ENCODE measurements around the gene PPP2R2D.

PPP2R2D gene

DNA sequence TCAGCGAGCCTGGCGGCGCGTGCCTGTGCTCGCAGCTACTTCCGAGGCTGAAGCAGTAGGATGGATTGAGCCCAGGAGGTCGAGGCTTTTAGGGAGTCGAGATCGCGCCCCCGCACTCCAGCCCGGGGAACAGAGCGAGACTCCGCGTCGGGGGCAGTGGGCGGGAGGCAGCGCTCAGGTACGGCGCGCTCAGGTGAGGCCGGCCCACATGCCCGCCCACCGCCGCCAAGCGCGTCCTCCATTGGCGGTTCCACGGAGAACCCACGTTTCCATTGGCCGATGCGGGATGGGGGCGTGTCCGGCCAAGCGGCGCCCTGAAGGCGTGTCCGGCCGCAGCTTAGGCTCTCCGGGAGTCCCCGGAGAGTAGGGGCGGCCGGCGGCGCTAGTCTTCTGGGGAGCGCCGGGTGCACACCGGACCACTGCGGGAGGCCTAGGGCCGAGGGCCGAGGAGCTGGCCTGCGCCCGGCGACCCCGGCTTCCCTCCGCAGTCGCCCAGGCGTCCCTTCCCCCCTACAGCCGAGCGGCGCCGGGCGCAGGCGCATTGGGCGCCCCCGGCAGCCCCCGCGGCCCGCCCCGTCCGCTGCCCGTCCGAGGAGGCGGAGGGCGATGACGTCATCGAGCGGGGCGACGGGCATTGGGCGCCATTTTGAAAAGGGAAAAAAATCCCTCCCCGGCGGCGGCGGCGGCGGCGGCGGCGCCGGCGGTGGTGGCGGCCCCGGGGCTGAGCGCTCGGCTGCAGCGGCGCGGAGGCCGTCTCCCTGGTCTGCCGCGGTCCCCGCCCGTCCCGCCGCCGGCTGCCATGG is at the start of gene PPP2R2D:
TSS of gene PPP2R2D (plus strand) at position 659 of the 803 bp plus-strand sequence. CDS start at position 800, 141 bp downstream.
- peak; percentile 77 for DNase-seq

DNA sequence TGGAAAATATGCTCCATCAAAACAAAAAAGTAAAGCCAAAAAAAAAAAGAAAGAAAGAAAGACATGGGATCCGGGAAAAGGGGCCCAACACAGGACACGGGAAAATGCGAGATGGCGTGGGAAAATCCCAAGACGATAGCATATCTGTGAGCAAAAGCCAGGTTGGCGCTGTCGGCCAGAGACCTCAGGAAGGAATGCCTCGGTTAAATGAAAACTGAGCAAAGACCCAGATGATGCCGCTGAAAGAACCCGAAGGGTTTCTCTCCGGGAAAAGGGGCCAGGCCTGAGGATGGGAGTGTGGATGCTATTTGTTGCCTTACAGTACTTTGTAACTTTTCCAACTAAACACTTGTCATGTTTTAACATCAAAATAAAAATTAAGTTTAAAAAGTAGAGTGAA is 49.5 kb upstream of the PPP2R2D start:
- DNase-seq: no peak

DNA sequence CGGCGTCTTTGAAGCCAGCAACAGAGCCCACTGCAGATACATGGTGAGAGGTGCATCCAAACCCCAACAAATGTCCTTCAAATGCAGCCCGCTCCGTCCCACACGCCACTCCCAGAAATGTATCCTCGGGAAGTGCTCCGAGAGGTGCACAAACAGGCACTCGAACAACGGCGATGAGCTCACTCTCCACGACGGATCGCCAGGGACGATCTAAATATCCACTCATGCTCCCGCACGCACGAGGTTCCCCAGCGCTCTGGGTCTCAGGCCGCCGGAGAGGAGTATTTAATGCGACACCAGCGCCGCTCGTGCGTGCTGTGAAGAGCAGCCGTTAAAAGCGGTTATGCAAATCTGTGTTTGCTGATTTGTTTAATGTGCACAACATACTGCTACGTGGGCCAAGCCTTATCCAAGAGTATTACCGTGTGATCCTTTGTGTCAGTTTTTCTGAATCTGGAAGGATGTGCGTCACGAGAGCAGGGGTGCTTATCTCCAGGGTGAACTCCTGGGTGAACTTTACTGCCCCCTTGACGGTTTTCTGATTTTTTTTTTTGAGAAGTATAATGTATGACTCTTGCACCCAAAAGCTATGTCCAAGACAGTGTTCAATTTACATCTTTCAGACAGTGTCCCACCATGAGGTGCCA is 48.5 kb upstream of the PPP2R2D start:
- no peak for DNase-seq

DNA sequence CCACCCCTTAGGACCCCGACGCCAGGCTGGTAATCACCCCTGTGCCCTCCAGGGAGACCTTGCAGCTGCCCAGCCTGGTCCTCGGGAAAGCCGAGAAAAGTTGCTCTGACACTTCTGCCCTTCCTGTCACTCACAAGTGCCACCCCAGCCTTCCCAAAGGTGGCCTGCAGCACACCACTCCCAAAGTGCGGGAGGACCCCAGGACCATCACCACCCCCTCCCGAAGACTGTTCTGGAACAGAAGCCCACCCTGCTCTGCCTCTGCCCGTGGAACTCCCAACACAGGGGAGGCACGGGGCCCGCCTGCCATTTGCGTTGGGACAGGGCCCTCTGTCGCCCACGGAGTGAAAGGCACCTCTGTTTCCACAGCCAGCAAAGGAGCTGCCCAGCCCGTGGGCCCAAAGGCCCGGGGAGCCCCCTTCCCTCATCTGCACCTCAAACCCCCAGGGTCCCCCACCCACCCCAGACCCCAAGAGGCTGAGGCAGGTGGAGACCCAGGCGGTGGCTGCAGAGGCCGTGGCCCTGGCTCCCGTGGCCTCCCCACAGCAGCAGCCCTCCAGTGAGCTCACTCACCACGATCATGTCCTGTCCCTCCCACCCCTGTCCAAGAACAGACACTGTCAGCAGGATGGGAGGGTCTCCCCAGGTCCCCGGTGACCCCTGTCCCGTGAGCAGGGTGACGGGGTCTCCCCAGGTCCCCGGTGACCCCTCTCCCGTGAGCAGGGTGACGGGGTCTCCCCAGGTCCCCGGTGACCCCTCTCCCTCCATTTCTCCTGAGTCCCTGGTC is 47.8 kb upstream of the PPP2R2D start:
- no peak for DNase-seq

DNA sequence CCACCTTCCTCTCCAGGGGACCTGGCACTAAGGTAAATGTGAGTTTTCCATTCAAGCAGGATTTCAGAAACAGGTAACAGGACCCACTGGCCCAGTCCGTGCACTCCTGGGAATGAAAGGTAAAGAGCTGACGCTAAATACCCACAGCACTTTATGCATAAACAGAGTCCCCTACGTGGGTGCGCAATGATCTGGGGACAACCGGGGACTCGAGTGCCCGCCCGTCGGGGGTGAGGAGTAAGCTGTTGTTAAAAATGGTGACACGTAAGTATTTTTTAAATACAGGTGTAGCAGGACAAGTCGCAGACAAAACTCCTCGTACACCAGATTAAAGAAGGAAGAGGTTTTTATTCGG is 47.2 kb upstream of the PPP2R2D start:
- no peak for DNase-seq

DNA sequence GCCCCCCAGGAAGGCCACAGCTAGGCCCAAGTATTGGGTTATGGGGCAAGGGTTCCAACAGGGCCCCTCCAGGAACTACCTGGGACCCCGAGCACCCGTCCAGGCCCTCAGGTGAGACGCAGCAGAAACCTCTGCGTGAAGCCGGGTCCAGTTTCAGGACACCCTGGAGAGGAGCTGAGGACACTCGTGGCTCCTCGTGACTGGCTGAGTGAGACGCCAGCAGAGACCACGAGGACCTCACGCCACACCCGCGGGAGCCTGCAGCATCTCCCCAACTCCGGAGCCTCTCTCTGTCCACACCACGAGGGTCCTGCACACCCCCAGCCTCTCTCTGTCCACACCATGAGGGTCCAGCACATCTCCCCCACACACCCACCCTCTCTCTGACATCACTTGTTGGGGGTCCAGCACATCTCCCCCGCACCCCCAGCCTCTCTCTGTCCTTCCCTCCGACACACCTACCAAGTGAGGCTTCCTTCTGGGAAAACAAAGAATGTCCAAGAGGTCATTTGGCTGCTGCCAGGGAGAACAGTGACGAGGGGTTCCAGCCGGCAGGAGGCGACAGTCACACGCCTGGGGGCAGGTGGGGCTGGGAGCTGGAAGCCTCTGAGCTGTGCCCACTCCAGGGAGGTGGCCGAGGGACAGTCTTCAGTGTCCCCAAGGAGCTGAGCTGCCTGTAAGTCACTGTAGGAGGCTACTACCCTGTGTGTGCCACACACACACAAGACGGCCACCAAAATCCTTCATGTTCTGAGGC is 46.1 kb upstream of the PPP2R2D start:
- no peak for DNase-seq

DNA sequence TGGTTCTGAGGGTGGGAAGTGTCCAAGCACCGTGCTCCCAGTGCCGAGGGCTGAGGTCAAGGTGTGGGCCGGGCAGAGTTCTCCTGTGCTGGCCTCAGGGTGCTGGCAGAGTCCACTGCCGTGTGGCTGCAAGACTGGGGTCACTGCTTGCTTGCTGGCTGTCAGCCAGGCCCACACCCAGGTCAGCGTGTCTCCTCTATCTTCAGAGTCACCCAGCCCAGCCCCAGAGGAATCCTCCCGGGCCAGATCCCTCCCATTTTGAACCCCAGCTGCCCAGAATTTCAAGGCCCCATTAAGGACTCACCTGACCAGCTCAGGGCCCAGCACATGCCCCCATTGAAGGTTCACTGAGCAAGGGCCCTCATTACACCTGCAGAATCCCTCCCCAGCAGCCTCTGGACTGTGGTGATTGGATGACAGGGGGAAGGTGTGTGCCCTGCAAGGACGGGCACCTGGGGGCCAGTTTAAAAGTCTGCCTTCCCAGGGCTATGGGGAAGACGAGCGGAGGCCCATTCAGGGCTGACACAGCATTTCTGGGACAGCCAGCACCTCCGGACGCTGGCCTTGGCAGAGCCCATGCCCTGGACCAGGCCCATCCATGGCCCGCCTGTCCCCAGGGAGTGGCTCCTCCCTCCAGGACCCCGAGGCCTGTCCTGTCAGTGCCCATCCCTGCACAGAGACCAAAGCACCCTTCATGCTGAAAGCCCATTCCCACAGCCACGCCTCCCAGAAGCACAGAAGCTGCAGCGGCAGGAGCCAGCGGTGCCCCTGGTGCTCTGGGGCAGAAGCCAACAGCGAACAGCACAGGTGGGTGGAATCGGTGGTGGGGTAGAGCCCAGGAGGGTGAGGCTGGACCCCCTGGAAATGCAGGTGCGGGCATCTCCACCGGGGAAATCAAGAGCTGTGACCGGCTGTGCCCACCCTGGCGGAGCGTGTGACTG is 45.1 kb upstream of the PPP2R2D start:
- no peak for DNase-seq

DNA sequence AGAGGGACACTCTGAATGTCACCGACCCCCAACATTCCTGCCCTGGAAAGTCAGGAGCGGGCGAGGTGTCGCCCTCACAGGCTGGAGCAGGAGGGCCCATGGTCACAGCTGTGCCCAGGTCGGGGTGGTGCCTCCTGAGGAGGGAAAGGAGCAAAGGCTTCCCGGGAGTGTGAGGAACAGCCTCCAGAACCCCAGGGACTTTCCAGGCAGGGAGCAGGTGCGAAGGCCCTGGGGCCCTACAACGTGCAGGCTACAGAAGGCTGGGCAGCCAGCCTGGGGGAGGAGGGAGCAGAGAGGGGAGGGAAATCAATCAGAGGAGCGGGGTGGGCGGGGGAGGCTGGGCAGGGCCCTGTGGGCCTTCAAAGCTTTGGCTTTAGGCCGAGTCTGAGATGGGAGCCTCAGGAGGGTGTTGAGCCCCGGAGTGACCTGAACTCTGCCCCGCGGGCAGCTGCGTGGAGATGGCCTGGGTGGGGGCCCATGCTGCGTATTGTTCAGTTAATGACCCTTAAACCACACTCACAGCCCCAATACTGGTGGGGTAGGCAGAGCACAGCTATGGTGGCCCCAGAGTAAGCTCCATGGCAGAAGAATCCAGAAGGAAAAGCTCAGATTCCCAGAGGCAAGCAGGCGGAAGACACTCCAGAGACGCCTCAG is 44.2 kb upstream of the PPP2R2D start:
- DNase-seq: no peak

DNA sequence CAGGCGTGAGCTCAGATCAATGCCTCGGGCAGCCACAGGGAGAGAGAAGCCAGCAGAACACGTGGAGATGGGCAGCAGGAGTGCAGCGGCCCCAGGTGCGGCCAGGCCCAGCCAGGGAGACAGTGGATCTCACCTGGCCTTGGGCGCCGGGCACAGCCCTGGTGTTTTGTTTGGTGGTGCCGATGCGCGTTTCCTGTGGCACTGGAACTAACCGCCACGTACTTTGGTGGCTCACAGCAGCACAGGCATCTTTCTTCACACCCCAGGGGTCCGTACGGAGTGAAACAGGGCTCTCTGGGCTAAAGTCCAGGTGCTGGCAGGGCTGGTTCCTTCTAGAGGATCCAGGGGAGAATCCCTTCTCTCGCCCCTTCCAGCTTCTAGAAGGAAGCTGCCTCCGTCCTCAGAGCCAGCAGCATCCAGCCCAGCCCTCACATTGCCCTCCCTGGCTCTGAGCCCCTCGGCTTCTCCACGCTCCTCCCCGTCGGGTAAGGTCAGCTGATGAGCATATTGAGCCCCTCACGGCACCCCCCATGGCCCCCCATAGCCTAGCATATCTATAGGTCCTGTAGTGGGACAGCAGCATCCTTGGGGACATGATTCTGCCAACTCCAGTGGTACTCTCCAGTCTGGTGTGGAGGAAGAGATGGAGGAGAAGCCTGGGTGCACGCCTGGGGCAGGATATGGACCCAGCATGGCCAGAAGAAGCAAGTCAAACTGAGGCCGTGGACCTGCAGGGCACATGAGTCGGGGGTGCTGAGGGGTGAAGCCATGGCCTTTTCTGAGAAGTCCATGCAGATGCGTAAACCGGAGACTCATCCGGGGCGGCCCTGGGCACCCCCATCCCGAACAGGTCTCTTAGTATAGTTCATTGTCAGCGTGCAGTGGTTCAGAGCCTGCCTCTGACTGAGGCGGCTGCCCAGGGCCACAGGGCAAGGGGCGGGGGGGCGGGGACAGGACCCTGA is 43.4 kb upstream of the PPP2R2D start:
- DNase-seq: no peak

DNA sequence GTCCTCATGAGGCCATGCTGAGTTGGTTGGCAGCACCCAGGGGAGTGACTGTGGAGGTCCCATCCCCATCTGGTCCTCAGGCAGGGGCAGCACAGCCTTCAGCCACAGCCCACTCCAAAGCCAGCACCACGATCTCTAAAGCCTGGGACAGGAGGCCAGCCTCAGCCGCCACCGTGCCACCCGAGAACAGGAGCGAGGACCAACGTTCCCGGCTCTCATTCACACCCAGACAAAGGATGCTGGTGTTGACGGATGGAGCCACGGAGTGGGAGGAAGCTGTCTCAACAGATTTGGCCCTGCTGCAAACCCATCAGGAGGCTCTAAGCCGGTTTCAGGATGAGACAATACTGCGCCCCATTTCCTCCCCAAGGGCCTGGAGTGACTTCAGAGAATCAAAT is 42.7 kb upstream of the PPP2R2D start:
- no peak for DNase-seq

DNA sequence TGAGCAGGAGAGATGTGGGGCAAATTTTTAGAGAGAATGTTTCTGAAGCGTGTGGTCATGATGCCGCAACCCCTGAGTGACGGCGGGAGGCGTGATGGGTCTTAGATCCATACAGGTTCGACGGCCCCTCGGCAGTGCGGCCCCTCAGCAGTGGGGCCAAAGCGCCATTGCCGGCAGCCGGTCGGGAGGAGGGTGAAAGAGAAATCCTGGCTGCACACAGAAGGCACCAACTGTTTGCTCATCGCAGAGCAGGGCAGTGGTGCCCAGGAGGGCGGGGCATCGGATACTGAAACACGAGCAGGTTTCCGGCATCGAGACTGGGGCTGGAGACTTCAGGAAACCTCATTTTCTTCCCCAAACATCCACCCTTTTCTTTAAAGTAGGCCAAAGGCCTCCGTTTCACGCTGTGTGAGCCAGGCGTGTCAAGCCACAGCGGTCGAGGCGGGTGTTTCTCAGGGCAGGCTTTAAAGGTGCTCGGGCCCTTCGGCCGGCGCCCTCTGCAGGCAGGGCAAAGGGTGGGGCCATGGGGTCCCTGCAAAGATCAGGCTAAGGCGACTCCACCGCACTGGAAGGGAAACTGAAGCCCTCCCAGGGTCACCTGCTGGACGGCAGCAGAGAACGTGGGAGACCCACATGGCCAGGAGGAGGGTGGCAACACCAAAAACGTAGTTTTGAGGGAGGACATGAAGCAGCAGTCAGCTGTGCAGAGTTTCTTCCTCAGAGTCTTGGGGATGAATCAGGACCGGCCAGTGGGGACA is 42.0 kb upstream of the PPP2R2D start:
- DNase-seq: no peak

DNA sequence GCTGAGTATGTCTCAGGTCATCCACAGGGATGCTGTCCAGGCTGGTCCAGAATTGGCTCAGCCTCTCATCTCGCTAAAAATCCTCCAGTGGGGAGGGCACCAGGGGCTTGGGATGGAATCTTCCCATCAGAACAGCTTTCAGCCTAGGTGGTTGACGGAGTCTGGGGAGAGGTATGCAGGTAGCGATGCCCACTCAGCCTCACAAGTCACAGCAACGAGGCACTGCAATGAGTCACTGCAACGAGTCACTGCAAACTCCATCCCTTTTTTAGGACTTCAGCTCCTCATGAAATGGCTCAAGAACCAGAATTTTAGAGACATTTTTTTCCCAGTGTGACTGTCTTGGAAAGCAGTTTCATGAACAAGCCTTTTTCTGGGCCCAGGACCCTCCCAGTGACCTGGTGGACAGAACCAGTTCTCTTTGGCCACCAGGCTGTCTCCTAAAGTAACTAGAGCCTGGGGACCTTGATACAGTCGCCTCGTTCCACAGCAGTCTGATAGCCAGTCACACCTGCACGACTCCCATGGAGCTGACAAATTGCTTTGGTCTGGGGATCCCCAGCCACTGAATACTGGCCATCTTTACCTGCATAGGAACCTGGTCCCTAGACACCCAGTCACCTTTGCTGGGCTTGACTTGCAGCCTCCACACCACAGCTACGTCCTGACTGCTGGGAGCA is 41.3 kb upstream of the PPP2R2D start:
- no peak for DNase-seq

DNA sequence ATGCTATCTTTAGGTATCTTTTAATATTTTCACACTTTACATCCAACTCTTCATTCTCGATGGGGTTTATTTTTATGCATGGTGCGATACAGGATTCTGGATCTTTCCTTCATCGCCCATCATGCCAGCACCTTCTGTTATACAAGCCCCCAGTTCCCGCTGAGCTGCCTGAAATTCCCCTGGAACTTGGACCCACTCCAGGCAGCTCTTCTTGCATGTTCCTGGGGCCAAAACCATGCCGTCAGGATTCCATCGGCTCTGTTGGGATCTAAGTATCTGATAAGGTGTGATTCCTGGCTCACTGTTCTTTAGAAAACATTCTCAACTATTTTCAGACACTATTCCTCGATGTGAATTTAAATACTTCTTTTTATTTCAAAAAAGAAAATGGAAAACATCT is 40.5 kb upstream of the PPP2R2D start:
- no peak for DNase-seq

DNA sequence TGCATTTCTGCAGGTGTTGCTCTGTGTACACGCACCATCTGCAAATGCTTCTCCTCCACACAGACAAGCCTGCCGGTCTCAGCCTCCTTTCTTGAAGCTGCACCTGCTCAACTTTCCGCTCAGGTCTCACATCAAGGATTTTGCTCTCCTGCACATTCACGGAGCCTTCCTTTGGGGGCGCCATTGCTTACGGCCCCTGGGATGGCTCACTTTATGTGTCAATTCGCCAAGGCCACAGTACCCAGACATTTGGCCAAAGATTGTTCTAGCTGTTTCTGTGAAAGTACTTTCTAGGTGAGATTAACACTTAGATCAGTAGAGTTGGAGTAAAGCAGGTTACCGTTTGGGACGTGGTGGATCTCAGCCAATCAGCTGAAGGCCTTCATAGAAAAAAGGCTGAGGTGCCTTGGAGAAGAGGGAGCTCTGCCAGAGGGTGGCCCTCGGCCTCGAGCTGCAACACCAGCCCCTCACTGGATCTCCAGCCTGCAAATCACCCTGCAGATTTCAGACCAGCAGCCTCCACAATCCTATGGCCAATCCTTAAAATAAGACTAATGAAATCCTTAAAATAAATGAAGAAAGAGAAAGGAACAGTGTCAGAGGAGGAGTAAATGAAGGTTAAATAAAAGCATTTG is 39.9 kb upstream of the PPP2R2D start:
- no peak for DNase-seq

DNA sequence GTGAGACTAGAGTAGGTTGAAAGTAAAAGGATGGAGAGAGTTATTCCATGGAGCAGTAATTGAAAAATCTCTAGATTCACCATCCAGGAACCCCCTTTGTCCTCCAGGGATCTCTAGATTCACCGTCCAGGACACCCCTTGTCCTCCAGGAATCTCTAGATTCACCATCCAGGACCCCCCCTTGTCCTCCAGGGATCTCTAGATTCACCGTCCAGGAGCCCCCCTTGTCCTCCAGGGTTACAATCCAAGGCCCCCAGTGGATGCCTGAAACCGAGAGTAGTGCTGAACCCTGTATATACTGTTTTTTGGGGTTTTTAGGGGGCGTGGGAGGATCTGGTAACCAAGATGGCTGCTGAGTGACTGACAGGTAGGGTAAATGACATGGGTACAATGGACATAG is 38.3 kb upstream of the PPP2R2D start:
- DNase-seq: no peak

DNA sequence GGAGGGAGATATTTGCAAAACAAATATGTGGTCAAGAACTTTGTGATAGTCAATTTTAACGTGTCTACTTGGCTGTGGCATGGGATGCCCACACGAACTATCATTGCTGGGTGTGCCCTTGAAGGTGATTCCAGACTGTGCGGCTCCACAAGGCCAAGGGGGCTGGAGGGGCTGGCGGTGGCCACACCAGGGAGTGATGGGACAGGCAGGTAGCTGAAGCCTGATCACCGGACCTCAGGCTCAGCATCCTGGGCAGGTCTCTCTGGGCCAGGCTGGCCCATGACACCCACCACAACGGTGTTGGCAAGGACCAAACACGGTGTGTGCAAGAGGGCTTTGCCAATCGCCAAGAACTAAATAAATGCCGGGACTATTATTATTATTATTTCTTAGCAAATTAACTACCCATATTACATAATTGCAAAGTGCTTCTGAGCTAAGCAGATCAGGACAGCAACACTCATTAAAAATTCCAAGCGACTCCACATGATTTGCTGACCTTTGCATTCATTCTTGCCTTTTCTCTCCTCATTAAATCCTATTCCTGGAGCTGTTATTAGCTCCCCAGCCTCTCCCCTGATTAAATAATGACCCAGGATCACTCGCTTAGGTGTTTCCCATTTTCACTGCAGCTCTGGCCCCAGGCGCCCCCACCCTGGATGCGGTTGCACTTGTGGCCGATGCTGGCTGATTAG is 35.4 kb upstream of the PPP2R2D start:
- no peak for DNase-seq

DNA sequence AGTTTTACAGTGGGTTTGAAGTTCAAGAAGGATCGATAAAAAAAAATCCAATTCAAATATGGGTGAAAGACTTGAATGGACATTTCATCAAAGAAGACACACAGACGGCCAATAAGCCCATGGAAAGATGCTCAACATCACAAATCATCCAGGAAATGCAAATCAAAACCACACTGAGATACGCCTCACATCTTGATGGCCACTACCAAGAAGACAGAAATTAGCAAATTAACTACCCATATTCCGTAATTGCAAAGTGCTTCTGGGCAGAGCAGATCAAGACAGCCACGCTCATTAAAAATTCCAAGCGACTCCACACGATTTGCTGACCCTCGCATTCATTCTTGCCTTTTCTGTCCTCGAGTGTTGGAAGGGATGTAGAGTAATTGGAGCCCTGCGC is 34.1 kb upstream of the PPP2R2D start:
- no peak for DNase-seq

DNA sequence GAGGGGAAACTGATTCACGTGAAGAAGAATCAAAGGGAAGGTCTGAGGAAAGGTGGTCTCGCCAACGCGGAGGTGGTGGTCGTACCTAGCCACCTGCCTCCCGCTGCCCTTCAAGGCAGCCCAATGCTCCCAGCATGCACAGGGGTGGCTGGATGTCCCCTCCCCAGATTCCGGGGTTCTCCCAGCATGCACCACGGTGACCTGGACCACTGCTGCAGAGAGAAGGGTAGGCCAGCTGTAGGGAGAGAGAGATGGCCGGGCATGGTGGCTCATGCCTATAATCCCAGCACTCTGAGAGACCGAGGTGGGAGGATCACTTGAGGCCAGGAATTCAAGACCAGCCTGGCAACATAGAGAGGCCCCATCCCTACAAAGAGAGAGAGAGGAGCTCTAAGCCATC is 32.4 kb upstream of the PPP2R2D start:
- no peak for DNase-seq

All from AML-193 (cell line).